DMS153 treated with DMSO at 0.1 percent for 48 hours (cell line): Measurements from ENCODE around the gene LMAN2L.
"Not testable (repeated sequence)": the region's sequence is repeated elsewhere in the genome, so short reads cannot be mapped to it uniquely, and the experiment has no call there.

Experiments
- DNase-seq: peaks from one replicate; lab custom pipeline; 2025; ENCODE audit not compliant: unreplicated experiment; lab: John Stamatoyannopoulos, UW

The LMAN2L gene

DNA sequence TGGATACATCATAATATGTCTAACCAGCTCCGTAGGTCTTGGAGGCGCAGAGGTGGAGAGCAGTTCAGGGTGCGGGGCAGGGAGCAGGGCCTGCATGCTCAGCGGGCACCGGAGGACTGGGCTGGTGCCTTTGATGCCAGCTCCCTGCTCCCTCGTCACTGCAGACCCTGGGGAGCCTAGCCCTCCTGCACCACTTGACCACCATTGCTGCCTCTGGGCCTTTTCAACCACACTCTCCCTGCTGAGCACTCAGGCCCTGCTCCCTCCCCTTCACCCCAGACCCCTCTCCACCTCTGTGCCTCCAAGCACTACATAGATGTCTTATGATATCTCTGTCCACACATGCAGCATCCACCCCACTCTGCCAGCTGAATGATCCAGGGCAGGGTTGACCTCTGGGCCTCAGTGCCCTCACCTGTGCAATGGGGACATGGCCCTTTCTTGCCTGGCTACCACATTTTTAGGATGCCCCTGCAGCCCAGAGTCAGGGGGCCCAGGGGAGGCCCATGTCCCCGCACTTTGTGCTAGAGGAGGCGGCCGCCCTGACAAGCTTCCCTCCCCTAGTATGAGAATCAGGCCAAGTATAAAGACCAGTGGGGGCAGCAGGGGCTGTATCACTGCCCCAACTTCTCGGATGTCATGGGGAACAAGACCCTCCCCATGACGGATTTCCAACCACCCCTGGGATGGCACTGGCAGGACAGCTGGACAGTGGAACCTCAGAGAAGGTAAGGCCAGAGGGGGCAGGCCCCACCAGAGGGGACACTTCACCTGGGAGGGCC is 51.0 kb downstream of the LMAN2L start:
- no peak for DNase-seq

DNA sequence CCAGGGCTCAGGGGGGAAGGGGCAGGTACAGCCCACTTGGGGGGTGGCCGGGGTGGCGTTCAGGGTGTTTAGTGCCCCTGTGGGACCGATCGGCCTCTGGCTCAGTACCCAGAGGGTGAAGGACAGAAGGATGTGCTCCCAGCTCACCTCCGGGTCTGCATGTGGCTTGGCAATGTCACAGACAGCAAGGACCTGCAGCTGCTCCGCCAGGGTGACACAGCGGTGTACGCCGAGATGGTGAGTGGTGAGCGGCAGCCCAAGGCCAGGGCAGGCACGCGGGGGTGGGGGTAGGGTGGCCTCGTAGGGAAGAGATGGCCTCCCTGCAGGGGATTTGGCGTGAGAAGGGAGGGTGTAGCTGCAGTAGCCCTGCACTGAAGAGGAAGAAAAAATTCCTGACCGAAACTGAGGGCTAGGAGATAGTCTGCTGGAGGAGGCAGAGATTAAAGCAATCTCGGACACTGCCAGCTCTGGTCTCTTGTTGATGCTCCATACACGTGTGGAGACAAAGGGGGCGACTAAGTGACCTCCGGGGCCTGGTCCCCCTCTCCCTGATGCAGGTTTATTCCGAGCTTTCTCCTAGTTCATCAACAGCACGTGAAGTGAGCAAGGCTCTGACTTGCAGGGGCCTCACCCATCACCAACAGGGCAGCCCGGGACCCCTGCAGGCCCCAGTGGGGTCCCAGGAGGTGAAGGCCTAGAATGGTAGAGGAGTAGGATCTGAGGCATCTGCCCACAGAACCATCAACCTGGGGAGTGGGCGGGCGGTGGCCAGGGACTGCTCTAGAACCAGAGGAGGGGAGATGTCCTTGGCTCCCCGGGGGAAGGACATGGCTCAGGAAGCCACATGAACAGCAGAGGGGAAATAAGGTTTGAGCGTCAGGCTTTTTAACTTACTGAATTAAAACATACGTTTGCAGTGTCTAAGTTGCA is 51.9 kb downstream of the LMAN2L start:
- DNase-seq: no peak

DNA sequence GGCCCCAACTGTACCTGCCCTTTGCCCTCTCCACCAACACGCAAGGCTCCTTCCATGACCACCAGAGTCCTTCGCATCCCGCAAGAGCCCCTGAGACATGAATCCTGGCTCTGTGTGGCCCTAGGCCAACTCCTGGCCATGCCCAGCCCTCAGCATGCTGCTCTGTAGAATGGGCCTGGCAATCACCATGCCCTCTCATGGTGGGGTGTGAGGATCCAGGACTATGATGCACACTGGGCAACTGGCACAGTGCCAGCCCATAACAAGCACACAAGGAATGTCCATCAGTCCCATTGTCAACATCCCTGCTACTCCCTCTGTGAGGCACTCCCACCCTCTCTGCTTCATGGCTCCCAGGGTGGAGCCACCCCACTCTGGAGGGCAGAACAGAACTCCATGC is 52.6 kb downstream of the LMAN2L start:
- no peak for DNase-seq

DNA sequence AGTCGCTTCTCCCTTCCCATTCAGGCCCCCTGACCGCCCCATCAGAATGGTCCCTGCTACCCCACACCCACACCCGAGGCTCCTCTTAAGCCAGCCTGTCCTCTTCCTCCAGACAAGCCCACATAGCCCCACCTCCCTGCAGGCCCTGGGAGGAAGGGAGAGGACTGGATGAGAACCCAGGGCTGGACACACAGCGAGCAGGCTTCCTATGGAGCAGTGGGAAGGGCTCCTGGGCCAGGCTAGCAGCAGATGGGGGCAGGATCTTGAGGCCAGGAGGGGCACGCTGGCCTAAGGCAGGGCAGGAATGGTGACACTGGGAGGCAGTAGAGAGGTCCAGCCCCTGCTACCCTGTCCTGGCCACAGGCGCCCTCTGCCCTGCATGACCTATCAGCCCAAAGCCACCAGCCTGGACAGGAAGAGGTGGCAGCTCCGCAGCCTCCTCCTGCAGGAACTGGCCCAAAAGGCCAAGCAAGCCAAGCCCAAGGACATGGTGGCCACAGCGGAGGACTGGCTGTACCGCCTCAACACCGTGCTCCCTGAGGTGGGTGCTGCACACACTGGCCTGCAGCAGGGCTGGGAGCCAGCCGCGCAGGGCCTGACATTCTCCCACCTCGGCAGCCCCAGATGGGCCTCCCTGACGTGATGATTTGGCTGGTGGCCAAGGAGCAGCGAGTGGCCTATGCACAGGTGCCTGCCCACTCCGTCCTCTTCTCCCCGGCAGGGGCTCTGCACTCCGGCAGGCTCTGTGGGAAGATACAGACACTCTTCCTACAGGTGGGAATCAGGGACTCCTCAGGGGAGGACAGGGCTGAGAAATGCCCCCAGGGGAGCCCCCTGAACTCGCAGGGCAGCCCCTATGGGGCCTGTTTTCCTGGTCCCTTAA is 54.0 kb downstream of the LMAN2L start:
- DNase-seq: no peak

DNA sequence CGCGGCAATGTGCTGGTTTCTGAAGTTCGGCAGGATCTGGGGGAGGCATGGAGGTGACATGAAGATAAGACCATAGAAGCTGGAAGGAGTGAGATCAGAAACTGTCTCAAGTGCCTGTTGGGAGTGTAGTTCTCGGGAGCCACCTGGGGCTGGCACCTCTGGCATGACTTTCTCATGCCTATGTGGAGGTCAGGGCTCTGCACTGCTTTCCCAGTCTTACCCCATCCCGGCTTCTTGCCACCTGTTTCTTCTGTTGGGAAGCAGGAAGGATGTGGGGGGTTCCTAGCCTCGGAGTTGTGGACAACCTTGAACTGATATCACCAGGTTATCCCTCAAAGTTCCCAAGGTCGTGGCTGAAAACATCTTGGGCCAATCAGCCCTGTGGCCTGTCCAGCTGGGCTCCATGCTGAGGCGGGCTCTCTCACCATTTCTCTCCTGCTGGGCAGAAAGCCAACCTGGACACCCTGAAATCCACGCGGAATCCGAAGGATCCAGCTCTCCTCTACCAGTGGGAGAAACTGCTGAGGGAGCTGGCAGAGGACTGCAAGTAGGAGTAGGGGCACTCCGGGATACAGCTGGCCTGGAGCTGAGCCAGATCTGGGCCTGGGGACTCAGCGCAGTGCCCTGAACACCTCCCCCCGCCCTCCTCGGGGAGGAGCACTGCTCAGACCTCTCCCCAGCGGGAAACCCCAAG is 54.8 kb downstream of the LMAN2L start:
- DNase-seq: no peak

DNA sequence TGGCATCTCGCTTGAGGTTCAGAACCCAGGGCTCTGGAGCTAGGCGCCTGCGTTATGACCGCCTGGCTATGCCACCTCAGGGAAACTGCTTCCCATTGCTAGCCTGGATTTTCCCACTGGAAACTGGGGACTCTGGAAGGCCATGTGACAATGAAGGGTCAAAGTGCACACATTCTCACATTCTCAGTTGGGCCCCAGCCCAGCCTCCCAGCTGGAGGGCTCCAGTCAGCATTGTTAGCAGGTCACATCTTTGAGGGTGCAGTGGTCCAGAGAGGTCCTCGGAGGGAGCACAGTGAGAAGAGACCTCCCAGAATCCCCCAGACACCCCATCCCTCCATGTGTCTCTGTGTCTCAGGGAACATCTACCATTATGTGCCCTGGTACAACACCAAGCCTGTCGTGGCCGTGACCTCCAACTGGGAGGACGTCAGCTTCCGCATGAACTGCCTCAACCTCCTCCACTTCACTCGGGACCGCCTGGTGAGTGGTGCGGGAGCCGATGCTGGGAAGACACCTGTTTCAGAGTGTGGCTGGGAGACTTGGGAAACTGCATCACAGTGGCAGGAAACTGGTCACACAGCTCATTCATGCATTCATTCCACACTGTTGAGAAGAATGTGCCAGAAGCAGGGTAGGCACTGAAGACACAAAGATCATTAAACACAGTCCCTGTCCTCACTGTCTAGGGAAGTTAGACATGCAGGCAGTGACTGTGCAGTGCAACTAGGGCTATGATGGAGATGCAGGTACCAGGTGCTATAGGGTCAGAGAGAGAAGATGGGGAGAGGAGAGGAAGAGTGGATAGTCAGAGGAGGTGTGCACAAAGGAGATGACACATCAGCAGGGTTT is 55.7 kb downstream of the LMAN2L start:
- no peak for DNase-seq

DNA sequence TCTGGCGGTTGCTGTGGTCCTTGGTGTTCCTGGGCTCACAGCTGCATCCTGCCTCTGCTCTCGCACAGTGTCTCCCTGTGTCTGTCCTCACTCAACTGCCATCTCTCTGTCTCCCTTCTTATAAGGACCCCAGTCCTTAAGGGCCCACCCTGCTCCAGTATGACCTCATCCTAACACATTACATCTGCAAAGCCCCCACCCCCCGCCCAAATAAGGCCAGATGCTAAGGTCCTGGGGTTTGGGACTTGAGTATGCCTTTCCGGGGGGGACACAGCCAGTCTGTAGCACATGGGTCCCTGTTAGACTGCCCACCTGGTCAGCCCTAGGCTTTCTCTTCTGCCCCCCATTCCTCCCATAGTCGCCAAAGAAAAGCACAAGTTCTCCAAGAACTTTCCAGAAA is 56.6 kb downstream of the LMAN2L start:
- no peak for DNase-seq

DNA sequence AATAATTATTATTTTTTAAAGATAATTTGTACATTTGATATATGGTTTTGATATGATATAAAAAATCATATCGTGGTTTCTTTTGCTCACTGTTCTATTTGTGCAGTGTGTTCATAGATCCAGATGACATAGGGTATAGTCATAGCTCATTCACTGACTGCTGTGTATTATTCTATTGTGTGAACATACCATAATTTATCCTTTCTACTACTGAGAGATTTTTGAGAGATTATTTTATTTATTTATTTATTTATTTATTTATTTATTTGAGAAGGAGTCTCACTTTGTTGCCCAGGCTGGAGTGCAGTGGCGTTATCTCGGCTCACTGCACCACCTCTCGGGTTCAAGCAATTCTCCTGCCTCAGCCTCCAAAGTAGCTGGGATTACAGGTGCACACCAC is 58.3 kb downstream of the LMAN2L start:
- DNase-seq: no peak

DNA sequence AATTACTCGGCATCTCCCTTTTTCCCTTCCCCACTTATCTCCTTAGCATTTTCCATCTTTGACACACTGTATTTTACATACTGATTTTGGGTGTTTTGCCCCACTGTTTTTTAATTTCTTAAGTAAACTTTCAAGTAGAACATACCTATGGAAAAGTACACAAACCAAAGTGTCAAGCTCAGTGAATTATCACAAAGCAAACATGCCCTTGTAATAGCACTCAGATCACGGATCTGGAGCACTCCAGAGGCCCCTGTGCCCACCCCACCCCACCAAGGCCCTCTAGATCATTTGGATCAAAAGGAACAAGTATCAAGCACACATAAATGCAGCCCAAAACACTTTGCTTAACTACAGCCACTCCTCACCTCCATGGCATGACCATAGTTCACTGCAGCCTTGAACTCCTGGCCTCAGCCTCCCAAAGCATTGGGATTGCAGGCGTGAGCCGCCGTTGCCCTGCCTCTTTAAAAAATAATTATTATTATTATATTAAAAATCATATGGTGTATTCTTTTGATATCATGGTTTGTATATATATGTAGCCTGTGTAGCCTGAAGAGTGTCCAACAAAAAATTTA is 59.2 kb downstream of the LMAN2L start:
- DNase-seq: no peak

DNA sequence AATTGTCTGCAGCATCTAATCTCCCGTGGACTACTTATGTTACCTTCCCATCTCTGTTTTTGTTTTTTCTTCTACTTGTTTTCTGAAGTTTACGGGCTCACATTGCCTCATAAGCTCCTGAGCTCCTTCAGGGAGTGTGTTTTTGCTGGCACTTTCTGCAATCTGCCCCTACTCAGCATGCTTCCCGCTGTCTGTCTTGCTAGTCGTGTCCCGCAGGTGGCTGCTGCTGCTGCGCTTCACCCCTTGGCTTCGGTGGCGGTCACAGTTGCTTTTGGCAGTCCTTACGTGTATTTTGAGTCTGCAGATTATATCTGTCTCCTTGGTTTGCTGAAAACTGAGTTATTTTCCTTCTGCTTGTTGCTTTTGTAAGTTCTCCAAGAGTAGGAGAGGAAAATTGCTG is 60.0 kb downstream of the LMAN2L start:
- DNase-seq: no peak

DNA sequence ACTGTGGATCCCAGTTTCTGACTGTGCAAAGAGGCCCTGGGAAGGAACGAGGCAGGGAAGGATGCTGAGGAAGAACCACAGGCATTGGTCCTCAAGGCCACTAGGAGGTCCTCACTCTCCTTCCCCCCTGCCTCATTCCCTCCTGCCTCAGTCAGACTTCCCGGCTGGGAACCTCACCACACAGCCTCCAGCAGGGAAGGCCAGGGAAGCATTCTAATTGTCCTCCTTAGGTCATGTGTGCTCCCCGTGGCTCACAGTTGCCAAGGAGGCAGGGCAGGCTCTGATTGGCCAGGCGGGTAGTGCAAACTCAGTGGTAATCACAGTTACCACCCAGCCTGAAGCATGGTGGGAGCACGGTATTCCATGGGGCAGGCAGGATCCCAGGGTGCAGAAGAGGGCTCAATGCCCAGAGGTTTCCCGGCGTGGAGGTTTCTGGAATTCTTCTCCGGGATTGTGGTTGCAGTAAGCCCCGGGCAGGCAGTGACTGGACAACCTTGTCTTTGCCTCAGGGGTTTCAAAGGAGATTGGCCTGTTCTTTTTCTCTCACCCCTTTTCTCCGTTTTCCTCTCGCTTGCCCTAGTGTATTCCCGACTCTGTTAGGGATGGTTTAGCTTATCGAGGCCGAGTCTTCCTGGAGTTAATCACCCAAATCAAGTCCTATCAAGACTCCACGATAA is 70.2 kb downstream of the LMAN2L start:
- DNase-seq: no peak

DNA sequence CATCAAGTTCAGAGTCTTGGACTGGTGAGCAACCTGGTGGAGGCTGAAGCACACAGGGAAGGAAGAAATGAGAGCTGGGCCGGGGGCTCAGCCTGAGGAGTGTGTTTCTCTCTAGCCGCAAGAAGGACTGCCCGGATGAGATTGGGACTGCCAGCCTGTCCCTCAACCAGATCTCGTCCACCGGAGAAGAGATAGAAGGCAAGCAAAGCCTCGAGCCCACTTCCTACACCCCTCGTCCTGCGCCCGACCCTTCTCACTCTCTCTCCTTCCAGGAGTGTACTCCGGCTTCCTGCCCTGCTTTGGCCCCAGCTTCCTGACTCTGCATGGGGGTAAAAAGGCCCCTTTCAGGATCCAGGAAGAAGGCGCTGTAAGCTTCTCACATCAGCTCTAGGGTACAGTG is 71.1 kb downstream of the LMAN2L start:
- DNase-seq: no peak

DNA sequence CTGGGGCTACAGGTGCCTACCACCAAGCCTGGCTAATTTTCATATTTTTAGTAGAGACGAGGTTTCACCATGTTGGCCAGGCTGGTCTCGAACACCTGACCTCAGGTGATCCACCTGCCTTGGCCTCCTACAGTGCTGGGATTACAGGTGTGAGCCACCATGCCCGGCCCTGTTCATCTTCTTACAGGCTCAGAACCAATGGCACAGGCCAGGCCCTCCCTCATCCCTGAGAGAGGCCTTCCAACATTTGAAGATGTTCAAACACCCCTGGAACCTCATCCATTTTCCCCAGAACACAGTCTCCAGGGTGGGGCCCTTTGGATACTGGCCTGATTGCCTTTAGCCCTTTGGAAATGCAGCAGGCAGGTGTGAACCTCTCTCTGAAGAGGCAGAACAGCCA is 74.1 kb downstream of the LMAN2L start:
- not testable (repeated sequence) for DNase-seq

DNA sequence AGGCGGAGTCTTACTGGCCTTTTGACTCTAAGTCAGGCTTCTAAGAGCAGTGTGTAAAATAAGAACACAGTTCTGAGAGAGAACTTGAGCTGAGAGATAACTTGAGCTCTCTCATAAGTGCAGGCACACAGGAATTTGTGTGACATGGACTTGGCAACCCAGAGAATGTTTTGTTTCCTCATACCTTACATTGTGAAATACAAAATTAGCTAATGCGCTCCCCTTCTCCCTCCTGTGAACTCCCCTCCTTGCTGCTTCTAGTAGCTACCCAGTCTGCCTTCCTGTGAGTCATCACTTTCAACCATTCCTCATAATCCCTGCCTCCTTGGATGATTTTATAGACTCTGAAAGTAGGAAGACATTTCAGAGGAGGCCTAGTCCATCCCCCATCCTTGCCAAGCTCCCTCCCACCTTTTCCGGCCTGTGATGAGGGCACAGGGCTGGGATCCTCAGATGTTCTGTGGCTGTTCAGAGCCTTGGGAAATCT is 74.7 kb downstream of the LMAN2L start:
- no peak for DNase-seq

DNA sequence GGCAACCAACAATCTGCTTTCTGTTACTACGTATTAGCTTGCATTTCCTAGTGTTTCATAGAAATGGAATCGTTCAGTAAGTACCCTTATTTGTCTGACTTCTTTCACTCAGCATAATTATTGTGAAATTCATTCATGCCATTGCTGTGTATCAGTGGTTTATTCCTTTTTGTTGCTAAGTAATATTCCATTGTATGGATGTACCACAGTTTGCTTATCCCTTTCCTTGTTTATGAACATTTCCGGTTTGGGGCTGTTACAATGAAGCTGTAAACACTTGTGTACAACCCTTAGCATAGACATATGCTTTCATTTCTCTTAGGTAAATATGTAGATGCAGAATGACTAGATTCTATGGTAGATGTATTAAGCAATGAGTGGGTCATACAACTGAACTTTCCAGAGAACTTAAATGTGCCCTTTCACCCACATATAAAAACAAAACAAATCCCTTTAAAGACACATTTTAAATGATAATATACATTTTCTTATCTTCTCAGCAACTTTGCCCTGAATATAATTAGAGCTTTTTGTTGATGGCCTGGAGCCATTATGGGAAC is 75.4 kb downstream of the LMAN2L start:
- no peak for DNase-seq

DNA sequence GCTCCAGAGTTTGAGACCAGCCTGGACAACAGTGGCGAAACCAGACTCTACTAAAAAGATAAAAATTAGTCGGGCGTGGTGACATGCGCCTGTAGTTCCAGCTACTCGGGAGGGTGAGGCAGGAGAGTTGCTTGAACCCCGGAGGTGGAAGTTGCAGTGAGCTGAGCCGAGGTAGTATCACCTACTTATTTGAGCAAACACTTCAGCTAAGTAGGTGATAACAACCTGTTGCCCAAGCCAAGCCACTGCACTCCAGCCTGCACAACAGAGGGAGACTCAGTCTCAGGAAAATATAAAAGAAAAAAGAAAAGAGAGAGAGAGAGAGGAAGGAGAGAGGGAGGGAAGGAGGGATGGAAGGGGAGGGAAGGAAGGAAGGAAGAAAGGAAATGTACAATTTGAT is 76.0 kb downstream of the LMAN2L start:
- DNase-seq: no peak

DNA sequence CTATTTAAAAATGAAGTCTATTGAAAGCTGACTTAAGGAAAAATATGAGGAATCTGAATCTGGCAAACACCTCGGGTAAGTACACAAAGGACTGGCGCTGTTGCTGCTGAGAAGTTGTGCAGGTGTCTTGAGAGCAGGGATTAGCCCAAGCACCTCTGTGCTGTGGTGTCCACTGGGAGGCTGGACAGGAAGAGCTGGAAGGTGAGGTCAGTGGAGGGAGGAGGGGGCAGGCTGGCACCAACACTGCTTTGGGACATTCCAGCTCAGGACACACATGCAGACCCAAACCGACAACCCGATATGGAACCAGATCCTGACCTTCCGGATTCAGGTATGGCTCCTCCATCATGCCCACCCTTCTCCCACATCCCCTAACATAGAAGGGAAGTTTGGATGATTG is 76.7 kb downstream of the LMAN2L start:
- DNase-seq: no peak

DNA sequence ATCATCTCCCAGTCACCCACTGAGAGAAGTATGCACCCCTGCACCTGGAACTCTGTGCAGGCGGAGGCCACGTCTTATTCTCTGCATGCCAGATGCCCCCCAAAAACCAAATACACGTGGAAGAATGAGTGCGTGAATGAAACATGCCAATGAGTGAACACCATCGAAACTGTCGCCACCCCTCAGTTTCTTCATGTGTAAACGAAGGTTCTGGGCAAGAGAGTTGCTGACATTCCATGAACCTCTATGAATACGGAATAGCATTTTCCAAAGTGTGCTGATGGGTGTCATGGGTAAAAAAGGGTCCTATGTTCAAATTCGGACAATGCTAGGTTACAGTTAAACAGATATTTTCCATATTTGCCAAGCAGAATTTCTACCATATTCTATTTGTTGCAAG is 77.5 kb downstream of the LMAN2L start:
- no peak for DNase-seq
